NCI-H2107 (cell line): ENCODE measurements around the gene FOXP4.

Source experiments
- DNase-seq: peaks from one replicate; lab custom pipeline; 2025; lab: John Stamatoyannopoulos, UW

FOXP4 gene

GRCh38 chr6:41646026-41646795 lies 100.0 kb downstream of the FOXP4 start:
- no peak for DNase-seq

DNA sequence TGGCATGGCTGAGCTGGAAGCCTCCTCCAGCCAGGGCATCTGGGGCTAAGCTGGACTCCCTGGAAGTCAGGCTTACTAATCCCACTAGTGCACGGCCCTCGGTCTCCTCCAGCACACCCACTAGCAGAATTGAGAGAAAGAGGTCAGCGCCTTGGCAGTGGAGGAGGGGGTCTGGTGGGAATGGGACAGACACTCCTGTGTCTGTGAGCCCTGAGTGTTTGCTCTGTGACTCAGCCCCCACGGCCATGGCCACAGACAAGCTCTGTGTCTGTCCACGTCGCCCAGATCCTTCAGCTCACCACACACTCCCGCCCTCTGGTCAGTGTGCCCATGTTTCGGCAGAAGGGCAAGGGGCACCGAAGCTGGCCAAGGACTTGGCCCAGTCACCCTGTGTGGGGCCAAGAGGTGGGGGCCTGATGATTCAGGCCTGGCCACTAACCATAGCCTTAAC lies 100.9 kb downstream of the FOXP4 start:
- no peak for DNase-seq

DNA sequence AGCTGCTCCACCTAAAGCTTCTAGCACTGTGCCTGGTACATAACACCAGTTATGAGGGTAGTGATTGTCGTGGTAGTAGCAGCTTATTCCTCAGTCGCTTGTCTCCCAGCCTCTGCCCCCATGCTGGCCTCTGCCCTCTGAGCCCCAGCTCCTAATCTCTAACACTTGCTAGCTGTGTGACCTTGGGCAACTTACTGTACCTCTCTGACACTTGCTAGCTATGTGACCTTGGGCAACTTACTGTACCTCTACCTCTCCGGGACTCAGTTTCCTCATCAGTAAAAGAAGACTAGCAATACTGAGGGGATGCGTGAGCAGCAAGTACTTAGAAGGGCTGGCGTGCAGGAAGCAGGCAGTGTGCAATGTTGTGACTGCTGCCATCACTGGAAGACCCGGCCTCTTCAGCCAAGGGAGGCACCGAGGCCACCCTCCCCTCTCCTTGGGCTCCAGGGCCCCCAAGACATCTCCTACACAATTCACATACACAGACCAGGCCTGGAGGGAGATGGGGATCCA lies 101.9 kb downstream of the FOXP4 start:
- no peak for DNase-seq

- no peak for DNase-seq
Observed at GRCh38 chr6:41648921-41649320, 102.7 kb downstream of the FOXP4 start.

- DNase-seq = no peak
Observed at GRCh38 chr6:41649596-41649995, 103.4 kb downstream of the FOXP4 start.

DNA sequence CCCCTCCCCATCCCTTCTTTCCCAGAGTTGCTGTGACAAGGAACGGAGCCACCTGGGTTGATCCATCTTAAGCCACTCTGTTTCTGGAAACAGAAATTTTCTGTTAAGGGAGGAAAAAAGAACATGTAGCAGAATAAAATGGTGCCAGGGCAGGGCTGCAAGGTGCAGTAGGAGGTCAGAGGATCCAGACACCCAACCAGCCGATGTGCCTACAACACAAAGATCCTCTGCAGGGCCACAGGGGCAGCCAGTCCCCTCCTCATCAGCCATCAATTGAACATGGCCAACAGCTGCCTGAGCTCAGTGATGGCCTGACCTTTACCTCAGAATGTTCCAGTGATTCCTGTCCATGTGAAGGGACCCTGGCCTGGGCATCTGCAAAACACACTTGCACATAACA lies 103.9 kb downstream of the FOXP4 start:
- DNase-seq = no peak

DNA sequence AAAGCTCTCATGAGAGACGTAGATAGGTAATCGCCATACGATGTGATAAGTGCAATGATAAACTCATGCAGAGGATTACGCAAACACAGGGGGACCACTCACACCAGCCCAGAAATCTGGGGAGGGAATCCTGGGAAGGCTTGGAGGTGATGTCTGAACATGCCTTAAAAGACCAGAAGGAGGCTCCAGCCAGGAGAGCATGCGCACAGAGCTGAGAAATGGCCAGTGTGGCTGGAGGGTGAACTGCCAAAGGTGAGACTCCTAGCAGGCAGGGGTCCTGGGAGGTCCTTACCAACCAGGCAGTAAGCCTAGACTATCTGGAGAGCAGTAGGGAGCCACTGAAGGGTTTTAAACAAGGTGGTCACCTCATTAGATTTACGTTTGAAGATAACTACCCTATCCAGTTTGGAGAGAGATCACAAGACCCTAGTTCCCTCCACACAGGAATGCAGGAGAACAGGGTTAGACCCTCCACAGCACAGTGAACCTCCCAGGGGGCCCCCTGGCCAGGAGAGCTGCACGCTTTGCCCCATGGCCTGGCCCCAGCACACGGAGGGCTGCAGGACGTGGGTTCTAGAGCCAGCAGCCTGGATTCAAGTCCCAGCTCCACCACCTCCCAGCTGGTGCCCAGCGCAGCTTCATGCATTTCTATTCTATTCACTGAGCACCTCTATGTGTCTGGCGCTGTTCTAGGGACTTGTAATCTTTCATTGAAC lies 105.2 kb downstream of the FOXP4 start:
- DNase-seq = no peak
